Measurements from ENCODE around the gene GPR180.

The GPR180 gene

GRCh38 chr13:94641409-94641941 is 39.8 kb downstream of the GPR180 start:
- DNase-seq (ENCODE audit: low spot score), result no peak

GRCh38 chr13:94646904-94647303 is 45.2 kb downstream of the GPR180 start:
- DNase-seq (ENCODE audit: low spot score), result no peak

- no peak for DNase-seq (ENCODE audit: low spot score)
Measured at GRCh38 chr13:94656176-94656575, 54.5 kb downstream of the GPR180 start.

- DNase-seq (ENCODE audit: low spot score), result no peak
Measured at GRCh38 chr13:94656766-94657165, 55.1 kb downstream of the GPR180 start.

- DNase-seq (ENCODE audit: low spot score), result no peak
Measured at GRCh38 chr13:94657167-94657566, 55.5 kb downstream of the GPR180 start.

GRCh38 chr13:94658926-94659597 is 57.4 kb downstream of the GPR180 start:
- DNase-seq (ENCODE audit: low spot score), result no peak

GRCh38 chr13:94659598-94659946 is 57.9 kb downstream of the GPR180 start:
- DNase-seq (ENCODE audit: low spot score), result no peak

GRCh38 chr13:94660695-94661326 is 59.2 kb downstream of the GPR180 start:
- DNase-seq (ENCODE audit: low spot score), result peak; percentile 21

GRCh38 chr13:94661406-94661805 is 59.7 kb downstream of the GPR180 start:
- DNase-seq (ENCODE audit: low spot score), result no peak

GRCh38 chr13:94662274-94662945 is 60.8 kb downstream of the GPR180 start:
- DNase-seq (ENCODE audit: low spot score), result peak; percentile 27

- peak; percentile 23 for DNase-seq (ENCODE audit: low spot score)
Measured at GRCh38 chr13:94664889-94665288, 63.2 kb downstream of the GPR180 start.

- DNase-seq (ENCODE audit: low spot score), result no peak
Measured at GRCh38 chr13:94666065-94666464, 64.4 kb downstream of the GPR180 start.

GRCh38 chr13:94667190-94667589 is 65.5 kb downstream of the GPR180 start:
- no peak for DNase-seq (ENCODE audit: low spot score)

GRCh38 chr13:94672400-94672799 is 70.7 kb downstream of the GPR180 start:
- no peak for DNase-seq (ENCODE audit: low spot score)

- DNase-seq (ENCODE audit: low spot score), result no peak
Measured at GRCh38 chr13:94673851-94674250, 72.2 kb downstream of the GPR180 start.

- DNase-seq (ENCODE audit: low spot score), result peak; percentile 67
Measured at GRCh38 chr13:94674609-94675348, 73.1 kb downstream of the GPR180 start.

GRCh38 chr13:94677799-94678198 is 76.1 kb downstream of the GPR180 start:
- no peak for DNase-seq (ENCODE audit: low spot score)

- DNase-seq (ENCODE audit: low spot score), result no peak
Measured at GRCh38 chr13:94678845-94679244, 77.2 kb downstream of the GPR180 start.

- no peak for DNase-seq (ENCODE audit: low spot score)
Measured at GRCh38 chr13:94679614-94680013, 78.0 kb downstream of the GPR180 start.

- no peak for DNase-seq (ENCODE audit: low spot score)
Measured at GRCh38 chr13:94682229-94682628, 80.6 kb downstream of the GPR180 start.

GRCh38 chr13:94683409-94683808 is 81.8 kb downstream of the GPR180 start:
- no peak for DNase-seq (ENCODE audit: low spot score)
